Epithelial cell of proximal tubule (primary cell): ENCODE data around the gene OR7G2. TPM values are rescaled to one million over a fixed set of nuclear protein-coding genes. Genes with fewer than 3 reads are reported as not detected.

Source experiments
- DNase-seq: peaks from one replicate; pipeline ENCODE4 v3.0.0-alpha.2; 2011; ENCODE audit warnings: low read depth
- H3K4me3 ChIP-seq: 2 replicates; pipeline ENCODE4 v1.5.1; 2011; ENCODE audit warnings: low read depth, mild to moderate bottlenecking, low read length
- CTCF ChIP-seq: conservative IDR thresholded peaks from 2 replicates; pipeline ENCODE4 v1.5.1; 2012; ENCODE audit warnings: low read depth, mild to moderate bottlenecking, low read length
- total RNA-seq: library from RNA; depleted of rRNA; stranded (reverse); fragments of >200 nt; gene quantifications from 2 replicates; pipeline ENCODE4 v1.2.3, GENCODE V29; 2015

Gene OR7G2
- total RNA-seq, 1 donor from 2014 or later = not detected

GRCh38 chr19:9052894-9053293, 54.4 kb downstream of the OR7G2 start:
- TF ChIP-seq CTCF = no peak
- DNase-seq = no peak
- no peak overlapping the region for H3K4me3 ChIP-seq

Other genes starting within 250 kb of the OR7G2 start
- gene MUC16, start 97.1 kb downstream of the OR7G2 start, total RNA-seq = under 0.01 and 0.14 TPM in 2 replicates
- gene OR1M1, start 20.4 kb downstream of the OR7G2 start, total RNA-seq = not detected in 2 replicates
- not detected in 2 replicates for gene OR7G1, start 8.3 kb upstream of the OR7G2 start, total RNA-seq
- gene OR7G3, start 19.5 kb upstream of the OR7G2 start, total RNA-seq = not detected in 2 replicates
- 11.9 and 15.7 TPM in 2 replicates for gene ZNF317, start 32.9 kb upstream of the OR7G2 start, total RNA-seq
- under 0.01 and 0.12 TPM in 2 replicates for gene OR7D2, start 71.5 kb upstream of the OR7G2 start, total RNA-seq
- gene OR7D4, start 112.1 kb upstream of the OR7G2 start, total RNA-seq = not detected in 2 replicates
- gene OR7E24, start 143.5 kb upstream of the OR7G2 start, total RNA-seq = not detected in 2 replicates
- gene ZNF699, start 202.4 kb upstream of the OR7G2 start, total RNA-seq = 3.4 and 3.7 TPM in 2 replicates
- 5.2 and 7.3 TPM in 2 replicates for gene ZNF559, start 216.7 kb upstream of the OR7G2 start, total RNA-seq